Measurements from ENCODE around the gene MICU1.
"Not testable (repeated sequence)": the region's sequence is repeated elsewhere in the genome, so short reads cannot be mapped to it uniquely, and the experiment has no call there.

Gene MICU1

GRCh38 chr10:72390764-72391163, 235.1 kb downstream of the MICU1 start:
- DNase-seq (ENCODE audit: low read depth in 1 of 2, low spot score in 1 of 2) = no peak

DNA sequence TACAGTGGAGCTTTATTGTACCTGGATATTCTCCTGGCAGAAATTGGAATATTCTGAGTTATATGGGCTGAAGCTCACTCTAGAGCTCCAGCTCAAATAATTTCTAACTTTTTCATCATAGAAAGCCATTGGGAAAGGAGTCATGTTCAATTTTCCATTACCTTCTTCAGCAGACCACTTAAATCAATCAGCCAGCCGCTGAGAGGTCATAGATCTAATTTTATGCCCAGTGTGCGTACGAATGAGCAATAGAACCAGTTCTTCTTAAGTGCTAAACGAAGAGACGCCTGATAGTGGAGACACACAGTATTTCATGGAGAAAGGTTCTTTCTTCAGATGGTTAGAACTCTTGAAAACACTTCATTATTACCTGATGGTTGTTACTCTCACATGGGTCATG, 236.2 kb downstream of the MICU1 start:
- no peak for DNase-seq (ENCODE audit: low read depth in 1 of 2, low spot score in 1 of 2)

DNA sequence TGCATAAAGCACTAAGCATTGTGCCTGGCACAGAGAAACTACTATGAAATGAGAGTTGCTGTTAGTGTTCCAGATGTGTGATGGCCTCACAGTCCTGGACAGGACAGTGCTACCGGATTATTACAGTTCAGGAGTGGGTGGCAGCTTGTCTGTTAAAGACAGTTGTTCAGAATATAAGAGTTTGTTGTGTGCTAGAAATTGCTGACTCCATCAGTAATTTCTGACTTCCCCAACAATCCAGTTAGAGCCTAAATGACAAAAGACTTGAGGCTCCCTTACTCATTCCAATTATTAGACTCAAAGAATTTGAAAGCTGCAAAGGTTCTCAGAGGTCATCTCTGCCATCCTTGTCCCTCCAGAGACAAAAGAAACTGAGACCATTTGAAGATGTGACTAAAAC, 236.9 kb downstream of the MICU1 start:
- DNase-seq (ENCODE audit: low read depth in 1 of 2, low spot score in 1 of 2) = no peak

DNA sequence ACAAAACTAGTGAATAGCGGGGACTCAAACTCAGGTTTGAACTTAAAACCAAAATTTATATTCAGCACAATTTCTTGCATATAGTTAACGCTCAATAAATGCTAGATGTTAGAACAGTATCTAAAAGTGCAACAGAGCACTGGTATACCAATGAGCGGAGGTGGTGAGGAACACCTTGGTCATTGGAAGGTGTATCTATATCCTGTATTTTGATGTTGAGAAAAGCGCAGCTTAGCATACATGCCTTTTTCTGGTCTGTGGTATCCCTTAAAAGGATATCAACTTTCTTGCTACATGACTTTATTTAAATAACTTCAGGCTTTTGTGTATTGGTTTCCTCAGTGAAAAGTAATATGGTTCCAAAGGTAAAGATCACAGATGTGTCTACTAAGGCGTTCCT, 237.8 kb downstream of the MICU1 start:
- no peak for DNase-seq (ENCODE audit: low read depth in 1 of 2, low spot score in 1 of 2)

- no peak for DNase-seq (ENCODE audit: low read depth in 1 of 2, low spot score in 1 of 2)
Measured at GRCh38 chr10:72386916-72387586, 238.8 kb downstream of the MICU1 start.

- no peak for DNase-seq (ENCODE audit: low read depth in 1 of 2, low spot score in 1 of 2)
Measured at GRCh38 chr10:72385724-72386123, 240.2 kb downstream of the MICU1 start.

DNA sequence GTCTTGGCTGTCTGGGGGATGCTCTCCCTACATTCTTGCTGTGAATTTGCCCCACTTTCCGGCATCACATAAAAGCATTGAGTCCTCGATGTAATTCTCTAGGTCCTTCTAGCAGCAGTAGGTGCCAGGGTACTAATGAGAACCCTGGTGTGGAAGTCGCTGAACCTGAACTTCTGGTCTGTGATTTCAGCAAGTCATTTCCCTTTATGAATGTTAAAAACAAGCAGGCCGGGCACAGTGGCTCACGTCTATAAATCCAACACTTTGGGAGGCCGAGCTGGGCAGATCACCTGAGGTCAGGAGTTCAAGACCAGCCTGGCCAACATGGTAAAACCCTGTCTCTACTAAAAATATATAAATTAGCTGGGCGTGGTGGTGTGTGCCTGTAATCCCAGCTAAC, 240.9 kb downstream of the MICU1 start:
- not testable (repeated sequence) for DNase-seq (ENCODE audit: low read depth in 1 of 2, low spot score in 1 of 2)

GRCh38 chr10:72379776-72380175, 246.1 kb downstream of the MICU1 start:
- DNase-seq (ENCODE audit: low read depth in 1 of 2, low spot score in 1 of 2) = no peak

DNA sequence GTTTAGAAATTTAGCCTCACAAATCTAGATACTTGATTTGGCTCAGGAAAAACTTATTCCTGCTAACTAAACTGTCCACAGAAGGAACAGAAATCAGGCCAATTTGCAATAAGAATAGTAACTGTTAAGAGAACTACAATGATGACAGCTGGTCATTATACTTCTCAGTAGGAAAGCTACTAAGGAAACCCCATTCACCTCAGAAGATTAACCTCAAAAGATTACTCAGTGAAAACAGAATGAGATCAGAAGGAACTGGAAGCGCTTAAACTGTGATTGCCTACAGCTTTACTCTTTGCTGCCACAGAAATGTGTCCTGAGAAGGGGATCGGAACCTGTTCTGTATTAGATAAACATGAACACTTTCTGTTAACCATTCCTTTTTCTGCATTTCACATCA, 246.8 kb downstream of the MICU1 start:
- DNase-seq (ENCODE audit: low read depth in 1 of 2, low spot score in 1 of 2) = no peak

DNA sequence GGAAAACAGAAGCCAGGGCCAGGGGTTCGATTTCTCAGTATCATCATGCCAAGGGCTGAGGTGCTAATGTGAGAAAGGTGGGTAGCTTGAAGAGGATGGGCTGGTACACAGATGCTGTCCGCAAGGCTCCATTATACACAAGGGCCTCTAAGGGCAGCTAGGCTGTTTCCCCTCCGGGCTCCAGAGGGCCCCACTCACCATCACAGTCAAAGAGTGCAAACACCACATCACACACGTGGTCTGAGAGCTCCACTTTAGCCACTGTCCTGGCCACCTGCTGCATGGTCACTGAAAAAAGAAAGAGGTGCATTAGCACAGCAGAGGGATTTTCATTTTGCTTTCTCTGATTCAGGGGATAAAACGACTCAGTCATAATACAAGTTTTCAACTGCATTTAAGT, 250.3 kb downstream of the MICU1 start:
- no peak for DNase-seq (ENCODE audit: low read depth in 1 of 2, low spot score in 1 of 2)

- no peak for DNase-seq (ENCODE audit: low read depth in 1 of 2, low spot score in 1 of 2)
Measured at GRCh38 chr10:72375173-72375572, 250.7 kb downstream of the MICU1 start.

DNA sequence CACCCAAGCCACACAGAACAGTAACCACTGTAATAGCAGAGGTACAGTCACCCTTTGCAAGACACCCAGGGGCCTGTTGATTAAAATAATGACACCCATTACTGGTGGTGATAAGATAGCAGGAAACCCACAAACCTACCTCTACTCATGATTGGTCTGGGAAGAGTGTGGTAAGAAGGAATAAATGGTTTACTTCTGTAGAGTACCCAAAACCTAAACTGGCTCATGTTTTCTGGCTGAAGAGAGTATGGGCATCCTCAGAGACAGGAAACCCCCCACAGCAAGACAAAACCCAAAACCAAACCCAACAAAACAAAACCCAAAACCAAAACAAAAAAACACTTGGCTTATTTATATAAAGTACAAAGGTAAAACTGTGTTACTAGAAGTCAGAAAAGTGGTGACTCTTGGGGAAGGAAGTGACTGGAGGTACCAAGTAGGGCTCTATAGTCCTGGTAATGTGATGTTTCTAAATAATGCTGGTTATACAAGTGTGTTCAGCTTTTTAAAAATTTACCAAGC, 255.6 kb downstream of the MICU1 start:
- DNase-seq (ENCODE audit: low read depth in 1 of 2, low spot score in 1 of 2) = no peak

- DNase-seq (ENCODE audit: low read depth in 1 of 2, low spot score in 1 of 2) = no peak
Measured at GRCh38 chr10:72367301-72367960, 258.4 kb downstream of the MICU1 start.

DNA sequence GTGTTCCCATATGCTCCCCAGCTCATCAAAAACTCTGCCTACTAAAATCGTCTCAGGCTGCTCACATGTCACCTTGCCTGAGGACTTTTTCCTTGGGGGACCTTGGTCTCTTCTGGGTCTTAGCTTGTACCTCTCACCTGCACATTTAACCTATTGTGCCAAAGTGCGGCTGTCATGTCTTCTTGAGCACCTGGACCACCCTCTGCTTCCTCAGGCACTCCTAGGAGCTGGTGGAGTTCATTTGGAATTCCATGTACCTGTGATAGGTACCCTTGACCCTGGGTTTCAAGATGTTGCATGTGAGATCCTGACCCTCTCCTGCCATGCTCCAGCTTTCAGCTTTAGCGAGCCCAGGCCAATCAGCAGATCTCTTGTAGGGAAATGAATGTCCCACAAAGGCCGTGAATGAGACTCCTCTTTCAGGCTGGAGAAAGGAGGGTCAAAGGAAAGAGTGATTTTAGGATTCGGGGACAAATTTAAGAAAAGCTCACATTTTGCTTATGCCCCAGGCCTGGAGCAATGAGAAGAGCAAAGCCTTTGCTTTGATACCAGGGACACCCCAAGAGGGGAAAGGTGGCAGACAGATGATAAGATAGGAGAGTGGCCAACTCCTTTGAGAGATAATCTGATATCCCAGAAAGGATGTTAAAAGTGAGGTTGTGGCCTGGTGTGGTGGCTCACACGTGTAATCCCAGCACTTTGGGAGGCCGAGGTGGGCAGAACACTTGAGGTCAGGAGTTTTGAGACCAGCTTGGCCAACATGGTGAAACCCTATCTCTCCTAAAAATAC, 260.6 kb downstream of the MICU1 start:
- DNase-seq (ENCODE audit: low read depth in 1 of 2, low spot score in 1 of 2) = no peak

GRCh38 chr10:72364239-72364777, 261.6 kb downstream of the MICU1 start:
- DNase-seq (ENCODE audit: low read depth in 1 of 2, low spot score in 1 of 2) = peak; percentile 70 to 72

DNA sequence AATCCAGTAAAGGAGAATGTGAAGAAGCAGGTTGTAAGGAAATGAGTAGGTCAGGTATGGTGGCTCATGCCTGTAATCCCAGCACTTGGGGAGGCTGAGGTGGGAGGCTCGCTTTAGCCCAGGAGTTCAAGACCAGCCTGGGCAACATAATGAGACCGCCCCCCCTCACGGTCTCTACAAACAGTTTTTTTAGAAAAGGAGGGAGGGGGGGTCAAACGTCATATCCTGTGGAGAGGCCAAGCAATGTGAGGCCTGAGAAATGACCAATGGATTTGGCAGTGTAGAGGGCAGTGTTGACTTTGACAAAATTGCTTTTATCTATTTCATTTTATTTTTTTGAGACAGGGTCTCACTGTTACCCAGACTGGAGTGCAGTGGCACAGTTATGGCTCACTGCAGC, 268.9 kb downstream of the MICU1 start:
- DNase-seq (ENCODE audit: low read depth in 1 of 2, low spot score in 1 of 2) = no peak

DNA sequence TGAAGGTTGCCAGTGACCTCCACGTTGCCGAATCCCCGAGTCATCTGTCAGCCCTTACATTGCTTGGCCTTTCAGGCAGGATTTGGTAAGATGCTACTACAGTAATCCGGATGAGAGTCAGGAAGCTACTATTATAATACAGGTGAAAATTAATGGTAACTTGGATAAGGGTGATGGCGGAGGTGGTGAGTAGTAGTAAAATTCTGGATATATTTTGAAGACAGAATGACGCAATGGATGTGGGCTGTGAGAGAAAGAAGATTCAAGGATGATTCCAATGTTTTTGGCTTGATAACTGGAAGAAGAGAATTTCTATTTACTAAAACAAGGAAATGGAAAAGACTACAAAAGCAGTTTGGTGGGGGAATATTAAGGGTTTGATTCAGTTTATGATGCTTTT, 269.8 kb downstream of the MICU1 start:
- no peak for DNase-seq (ENCODE audit: low read depth in 1 of 2, low spot score in 1 of 2)

DNA sequence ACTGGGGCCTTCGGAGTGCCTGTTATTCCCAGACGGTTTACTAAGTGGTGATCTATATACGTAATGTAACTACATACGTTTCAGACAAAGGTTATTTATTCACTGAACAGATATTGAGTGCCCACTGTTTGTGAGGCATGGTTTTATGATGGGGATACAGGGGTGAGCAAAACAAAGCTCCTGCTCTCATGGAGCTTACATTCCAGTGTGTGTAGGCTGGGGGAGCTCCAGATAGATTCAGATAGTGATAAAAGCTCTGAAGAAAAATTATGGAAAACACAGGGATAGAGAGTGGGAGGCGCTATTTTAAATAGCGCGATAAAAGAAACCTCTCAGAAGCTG, 270.7 kb downstream of the MICU1 start:
- no peak for DNase-seq (ENCODE audit: low read depth in 1 of 2, low spot score in 1 of 2)

- peak; percentile 80 to 82 for DNase-seq (ENCODE audit: low read depth in 1 of 2, low spot score in 1 of 2)
Measured at GRCh38 chr10:72354356-72355213, 271.3 kb downstream of the MICU1 start, which contains the start of gene DNAJB12. Gene DNAJB12 (minus strand): TSS chr10:72354919. CDS start chr10:72354897, 22 bp downstream.

- no peak for DNase-seq (ENCODE audit: low read depth in 1 of 2, low spot score in 1 of 2)
Measured at GRCh38 chr10:72353965-72354355, 271.9 kb downstream of the MICU1 start.

Measured in stimulated activated CD4-positive, alpha-beta T cell treated with anti-CD3 and anti-CD28 coated beads, Interleukin-15, amount 100 ng/mL, for 1 hour (primary cell).